GM12892 (cell line): Measurements from ENCODE around the gene COQ6. TPM values are rescaled to one million over a fixed set of nuclear protein-coding genes. Genes with fewer than 3 reads are reported as not detected.
"Not testable (repeated sequence)": the region's sequence is repeated elsewhere in the genome, so short reads cannot be mapped to it uniquely, and the experiment has no call there.

Experiments
- DNase-seq: peaks from one replicate; pipeline ENCODE4 v3.0.0; 2011; ENCODE audit not compliant: insufficient read length
- FAIRE-seq: peaks from 2 replicates; lab custom pipeline; 2011; peaks lifted over from hg19 to GRCh38; lab: Jason Lieb, UNC
- POLR2A ChIP-seq: IDR thresholded peaks from 2 replicates; pipeline ENCODE4 v1.6.1; 2011; ENCODE audit warnings: low read depth, low read length, control low read depth
- POLR2AphosphoS5 ChIP-seq: IDR thresholded peaks from 2 replicates; pipeline ENCODE4 v1.6.1; 2011; ENCODE audit warnings: low read depth, low read length, control low read depth
- TAF1 ChIP-seq: IDR thresholded peaks from 2 replicates; pipeline ENCODE4 v1.6.1; 2011; ENCODE audit warnings: low read depth, mild to moderate bottlenecking, control low read depth, low read length, borderline replicate concordance
- polyA plus RNA-seq: library from polyadenylated mRNA; unstranded; fragments of >200 nt; gene quantifications from one replicate; pipeline ENCODE4 v1.2.1, GENCODE V29; 2012; ENCODE audit warnings: missing spikeins, inconsistent platforms; ENCODE audit not compliant: missing spikeins

The COQ6 gene
- polyA plus RNA-seq: 13.5 TPM

GRCh38 chr14:73949752-73950734 is at the start of gene COQ6, which contains the start of gene FAM161B:
Gene COQ6, plus strand, starts transcription at chr14:73950302. Its CDS starts 31 bp downstream, at chr14:73950333.
Gene FAM161B, minus strand, starts transcription at chr14:73950094. Its CDS starts 68 bp downstream, at chr14:73950026.
- FAIRE-seq (peak; percentile 93), DNase-seq (peak; percentile 79)
- TF ChIP-seq POLR2AphosphoS5: peak; percentile 78
- TF ChIP-seq TAF1: peak; percentile 54
- TF ChIP-seq POLR2A: peak; percentile 92

GRCh38 chr14:73903028-73903427 is 47.1 kb upstream of the COQ6 start:
- no peak for FAIRE-seq
- no peak for DNase-seq
- TF ChIP-seq POLR2AphosphoS5 (no peak), POLR2A (no peak), TAF1 (no peak)

DNA sequence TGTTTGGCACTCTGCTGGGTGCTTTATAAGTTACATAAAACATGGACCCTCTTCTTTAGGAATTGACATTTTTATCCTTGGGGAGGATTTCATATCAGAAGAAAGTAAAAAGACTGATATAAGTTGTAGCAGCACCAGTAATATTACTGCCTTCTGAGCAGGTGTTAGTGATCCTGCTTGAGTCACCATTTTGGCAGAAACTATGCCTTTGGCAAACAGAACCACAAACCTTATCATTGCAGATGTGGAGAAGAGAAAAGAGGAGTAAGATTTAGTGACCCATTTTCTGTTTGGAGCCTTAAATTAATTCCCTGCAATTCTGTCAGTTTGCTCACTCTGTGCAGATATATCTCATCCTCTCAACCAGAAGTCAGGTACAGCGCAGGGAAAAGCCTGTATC is 40.4 kb upstream of the COQ6 start:
- FAIRE-seq (no peak), DNase-seq (no peak)
- TF ChIP-seq POLR2A (no peak), POLR2AphosphoS5 (no peak), TAF1 (no peak)

GRCh38 chr14:73913256-73913655 is 36.8 kb upstream of the COQ6 start:
- TF ChIP-seq POLR2AphosphoS5 (no peak), TAF1 (no peak), POLR2A (no peak)
- DNase-seq (no peak), FAIRE-seq (no peak)

DNA sequence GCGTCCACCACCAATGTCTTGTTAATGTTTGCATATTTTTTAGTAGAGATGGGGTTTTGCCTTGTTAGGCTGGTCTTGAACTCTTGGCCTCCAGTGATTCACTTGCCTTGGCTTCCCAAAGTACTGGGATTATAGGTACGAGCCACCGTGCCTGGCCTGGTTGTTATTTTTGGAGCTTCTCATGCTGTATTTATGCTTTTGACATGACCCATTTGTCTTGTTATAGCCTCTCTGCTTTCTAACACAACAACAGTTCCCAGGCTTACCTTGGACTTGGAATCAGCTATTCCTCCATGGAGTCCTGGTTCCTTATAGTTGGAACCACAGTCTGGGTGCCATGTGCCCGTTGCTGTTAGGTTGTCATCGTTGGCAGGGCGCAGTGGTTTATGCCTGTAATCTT is 33.8 kb upstream of the COQ6 start:
- DNase-seq: no peak
- TF ChIP-seq POLR2AphosphoS5 (no peak), TAF1 (no peak), POLR2A (no peak)
- FAIRE-seq: no peak

GRCh38 chr14:73919457-73919856 is 30.6 kb upstream of the COQ6 start:
- not testable (repeated sequence) for FAIRE-seq, DNase-seq

- TF ChIP-seq TAF1: no peak
- TF ChIP-seq POLR2AphosphoS5: no peak
- TF ChIP-seq POLR2A: no peak
- no peak for FAIRE-seq
- no peak for DNase-seq
These were observed 25.8 kb upstream of the COQ6 start for GRCh38 chr14:73924337-73924736.

DNA sequence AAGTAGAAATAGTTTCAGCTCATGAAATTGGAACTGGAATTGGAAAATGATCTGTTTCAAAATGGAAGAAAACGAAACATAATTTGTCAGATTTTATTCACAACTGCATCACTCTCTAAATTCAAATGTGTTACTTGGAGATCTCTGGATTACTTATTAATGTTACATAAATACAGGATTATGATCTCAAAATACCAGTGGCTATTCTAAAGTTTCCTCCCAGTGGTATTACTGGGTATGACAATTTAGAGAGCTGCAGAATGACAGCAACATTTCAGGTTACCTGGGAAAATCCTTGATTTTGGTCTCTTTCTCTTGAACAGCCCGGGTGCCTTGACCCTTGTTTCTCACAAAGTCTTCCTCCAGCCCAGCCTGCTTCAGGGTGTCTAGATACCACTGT is 14.4 kb upstream of the COQ6 start:
- TF ChIP-seq TAF1 (no peak), POLR2A (no peak), POLR2AphosphoS5 (no peak)
- FAIRE-seq (no peak), DNase-seq (no peak)

GRCh38 chr14:73936548-73936947 is 13.6 kb upstream of the COQ6 start:
- FAIRE-seq (no peak), DNase-seq (no peak)
- no peak for TF ChIP-seq POLR2AphosphoS5
- no peak for TF ChIP-seq TAF1
- TF ChIP-seq POLR2A: no peak

- no peak for TF ChIP-seq TAF1
- FAIRE-seq (no peak), DNase-seq (no peak)
These were observed 13.1 kb upstream of the COQ6 start for GRCh38 chr14:73937012-73937411.

GRCh38 chr14:73942180-73942579 is 7.9 kb upstream of the COQ6 start:
- TF ChIP-seq TAF1: no peak
- TF ChIP-seq POLR2A: no peak
- no peak for TF ChIP-seq POLR2AphosphoS5
- DNase-seq (no peak), FAIRE-seq (no peak)

GRCh38 chr14:73943083-73943482 is 7.0 kb upstream of the COQ6 start:
- FAIRE-seq (no peak), DNase-seq (no peak)
- TF ChIP-seq POLR2AphosphoS5: no peak
- no peak for TF ChIP-seq TAF1
- TF ChIP-seq POLR2A: no peak
